HG03039 (cell line): Measurements from ENCODE around the gene UFSP2.

Source experiments
- ATAC-seq: cut with Tn5 transposase; IDR thresholded peaks from one replicate; pipeline ENCODE4 v1.9.1; 2021; ENCODE audit warnings: mild to moderate bottlenecking, moderate library complexity; ENCODE audit not compliant: unreplicated experiment

UFSP2 gene

GRCh38 chr4:185425647-185426352 is at the start of gene UFSP2:
UFSP2 (minus strand) TSS chr4:185425964; CDS start chr4:185425868, 96 bp downstream.
- peak; percentile 89 for ATAC-seq

- no peak for ATAC-seq
Measured at GRCh38 chr4:185473247-185473646, 47.5 kb upstream of the UFSP2 start.

GRCh38 chr4:185472103-185472542 is 46.4 kb upstream of the UFSP2 start:
- no peak for ATAC-seq

- ATAC-seq, result peak; percentile 86
Measured at GRCh38 chr4:185471235-185472102, 45.7 kb upstream of the UFSP2 start, which contains the start of gene CCDC110. CCDC110 (minus strand) TSS chr4:185471733; CDS start chr4:185471683, 50 bp downstream.

- peak; percentile 8 for ATAC-seq
Measured at GRCh38 chr4:185470501-185471195, 44.9 kb upstream of the UFSP2 start.

- ATAC-seq, result no peak
Measured at GRCh38 chr4:185469580-185470154, 43.9 kb upstream of the UFSP2 start.

GRCh38 chr4:185468999-185469398 is 43.2 kb upstream of the UFSP2 start:
- no peak for ATAC-seq

- ATAC-seq, result no peak
Measured at GRCh38 chr4:185467991-185468390, 42.2 kb upstream of the UFSP2 start.

GRCh38 chr4:185467101-185467500 is 41.3 kb upstream of the UFSP2 start:
- ATAC-seq, result no peak

GRCh38 chr4:185465707-185466106 is 39.9 kb upstream of the UFSP2 start:
- no peak for ATAC-seq

GRCh38 chr4:185464887-185465286 is 39.1 kb upstream of the UFSP2 start:
- no peak for ATAC-seq

GRCh38 chr4:185464183-185464582 is 38.4 kb upstream of the UFSP2 start:
- ATAC-seq, result no peak

GRCh38 chr4:185463541-185463940 is 37.8 kb upstream of the UFSP2 start:
- ATAC-seq, result no peak

GRCh38 chr4:185461565-185461964 is 35.8 kb upstream of the UFSP2 start:
- ATAC-seq, result no peak

- no peak for ATAC-seq
Measured at GRCh38 chr4:185457136-185457535, 31.4 kb upstream of the UFSP2 start.

- ATAC-seq, result no peak
Measured at GRCh38 chr4:185456131-185456530, 30.4 kb upstream of the UFSP2 start.

GRCh38 chr4:185445209-185445608 is 19.4 kb upstream of the UFSP2 start:
- ATAC-seq, result no peak

- ATAC-seq, result no peak
Measured at GRCh38 chr4:185441479-185441878, 15.7 kb upstream of the UFSP2 start.

GRCh38 chr4:185437809-185438208 is 12.0 kb upstream of the UFSP2 start:
- no peak for ATAC-seq

GRCh38 chr4:185435466-185435865 is 9.7 kb upstream of the UFSP2 start:
- no peak for ATAC-seq

- no peak for ATAC-seq
Measured at GRCh38 chr4:185429660-185430059, 3.9 kb upstream of the UFSP2 start.
